K562 (cell line): ENCODE results near the gene ZSWIM4. TPM values are rescaled to one million over a fixed set of nuclear protein-coding genes. Genes with fewer than 3 reads are reported as not detected.

Experiments used
- ATAC-seq: fragments of 200-7000 bp; cut with Tn5 transposase; 3 replicates; pipeline ENCODE4 v1.9.1; 2020; ENCODE audit warnings: moderate library complexity
- BruUV-seq: library from RNA; stranded (reverse); fragments of 400-500 nt; replicated peaks from 2 replicates; lab custom pipeline; 2021; lab: Mats Ljungman, UMichigan
- CTCF ChIA-PET: fragments of 300-600 bp; formaldehyde crosslinking; extraction: SDS; loops from one replicate; lab custom pipeline; 2021; ENCODE audit warnings: low intra/inter-chr PET ratio; lab: Yijun Ruan, JAX
- POLR2A ChIA-PET: fragments of 300-600, 350-650 bp; sonication (Branson Sonifier 250); formaldehyde crosslinking; extraction: SDS; loops from one replicate; lab custom pipeline; 2021; ENCODE audit warnings: antibody characterized with exemption, inconsistent platforms; lab: Yijun Ruan, JAX
- DNase-seq, 4 experiments: peaks; one replicate each; pipeline versions ENCODE4 v3.0.0 to v3.0.0-alpha.2; 2011 to 2018; ENCODE audit warnings: low spot score in 3 of 4, mixed read lengths in 3 of 4; ENCODE audit errors: extremely low read depth in 1 of 4
- FAIRE-seq: peaks from 2 replicates; lab custom pipeline; 2011; peaks lifted over from hg19 to GRCh38; lab: Jason Lieb, UNC
- H2AFZ ChIP-seq: 2 replicates; pipeline ENCODE4 v1.6.0; 2011; ENCODE audit warnings: low read depth, low read length, control low read depth, inconsistent platforms
- H3K27ac ChIP-seq: fragments of 200-600 bp; 3 replicates; pipeline ENCODE4 v1.8.0; 2011; ENCODE audit warnings: low read depth, mild to moderate bottlenecking, control low read depth, inconsistent platforms, low read length, moderate library complexity, mixed read lengths; ENCODE audit errors: extremely low read depth
- H3K27me3 ChIP-seq, 2 experiments: fragments of 300-600 bp in 1 of 2; 2 replicates in 1 of 2; 3 replicates in 1 of 2; pipeline versions ENCODE4 v1.6.0 to v1.8.0; 2011; ENCODE audit warnings: inconsistent platforms in 2 of 2, low read length in 2 of 2, mild to moderate bottlenecking in 1 of 2, mixed read lengths in 1 of 2, moderate library complexity in 1 of 2; ENCODE audit not compliant: control insufficient read depth in 2 of 2, insufficient read depth in 2 of 2
- H3K36me3 ChIP-seq: fragments of 300-600 bp; 3 replicates; pipeline ENCODE4 v1.8.0; 2011; ENCODE audit warnings: mild to moderate bottlenecking, low read length, inconsistent platforms; ENCODE audit not compliant: control insufficient read depth, insufficient read depth
- H3K4me1 ChIP-seq, 2 experiments: fragments of 200-600 bp in 1 of 2; replicated peaks in 1 of 2; 2 replicates in 1 of 2; 3 replicates in 1 of 2; pipeline versions ENCODE4 v1.5.1 to v1.8.0; 2011; ENCODE audit warnings: inconsistent platforms in 2 of 2, low read length in 2 of 2, mild to moderate bottlenecking in 1 of 2, mixed read lengths in 1 of 2, moderate library complexity in 1 of 2; ENCODE audit not compliant: control insufficient read depth in 2 of 2, insufficient read depth in 2 of 2
- H3K4me2 ChIP-seq: 2 replicates; pipeline ENCODE4 v1.6.1; 2011; ENCODE audit warnings: low read length, control low read depth, inconsistent platforms, mixed read lengths; ENCODE audit not compliant: insufficient read depth
- H3K4me3 ChIP-seq: fragments of 200-600 bp; sonication (generic), shearing (Covaris generic); 2 replicates; pipeline ENCODE4 v1.5.1; 2016; ENCODE audit warnings: control low read depth, inconsistent platforms
- H3K79me2 ChIP-seq: fragments of 200-600 bp; 3 replicates; pipeline ENCODE4 v1.8.0; 2011; ENCODE audit warnings: low read length, inconsistent platforms; ENCODE audit not compliant: control insufficient read depth, insufficient read depth
- H3K9ac ChIP-seq, 2 experiments: 2 replicates each; pipeline versions ENCODE4 v1.6.0 to v1.6.1; 2011; ENCODE audit warnings: low read depth in 2 of 2, low read length in 2 of 2, control low read depth in 1 of 2, inconsistent platforms in 1 of 2, mild to moderate bottlenecking in 1 of 2, mixed read lengths in 1 of 2; ENCODE audit not compliant: insufficient read depth in 1 of 2
- H3K9me1 ChIP-seq: one replicate; pipeline ENCODE4 v1.6.0; 2011; ENCODE audit warnings: inconsistent platforms, mild to moderate bottlenecking, low read length, moderate library complexity; ENCODE audit not compliant: control insufficient read depth, insufficient read depth
- H3K9me3 ChIP-seq: replicated peaks from 2 replicates; pipeline ENCODE4 v1.5.1; 2011; ENCODE audit warnings: low read depth, low read length, inconsistent platforms; ENCODE audit not compliant: control insufficient read depth, insufficient read depth
- H4K20me1 ChIP-seq: replicated peaks from 2 replicates; pipeline ENCODE4 v1.6.1; 2011; ENCODE audit warnings: low read length, inconsistent platforms, mixed read lengths; ENCODE audit not compliant: control insufficient read depth, insufficient read depth
- ADNP ChIP-seq: fragments of 200-800 bp; sonication (Bioruptor generic); IDR thresholded peaks from 2 replicates; pipeline ENCODE4 v1.6.1; 2016; ENCODE audit warnings: missing genetic modification characterization, missing compliant biosample characterization
- ARID3B ChIP-seq: fragments of 250-450 bp; sonication (Bioruptor Pico); IDR thresholded peaks from 2 replicates; pipeline ENCODE4 v1.4.0; 2020; ENCODE audit warnings: borderline replicate concordance
- ARID4B ChIP-seq: sonication (generic); formaldehyde crosslinking; IDR thresholded peaks from 2 replicates; pipeline ENCODE4 v1.8.0; 2022; ENCODE audit warnings: mild to moderate bottlenecking, missing genetic modification reagents
- HNRNPUL1 ChIP-seq: fragments of 200-400 bp; formaldehyde crosslinking; IDR thresholded peaks from 2 replicates; pipeline ENCODE4 v1.6.1; 2017; ENCODE audit warnings: low read length
- MAFK ChIP-seq: IDR thresholded peaks from 2 replicates; pipeline ENCODE4 v1.6.1; 2011; ENCODE audit warnings: low read length, improper control_type of control experiment
- POLR2B ChIP-seq: fragments of 450-650 bp; IDR thresholded peaks from 2 replicates; pipeline ENCODE4 v1.6.1; 2018; ENCODE audit warnings: low read depth; ENCODE audit not compliant: partially characterized antibody
- RBBP5 ChIP-seq: fragments of 200-600 bp; sonication (generic); IDR thresholded peaks from 2 replicates; pipeline ENCODE4 v1.6.1; 2012; ENCODE audit warnings: borderline replicate concordance, mild to moderate bottlenecking, low read length, control low read depth, inconsistent platforms; ENCODE audit not compliant: insufficient read depth, poor library complexity, severe bottlenecking
- RBM25 ChIP-seq: fragments of 200-400 bp; formaldehyde crosslinking; IDR thresholded peaks from 2 replicates; pipeline ENCODE4 v1.6.1; 2018; ENCODE audit warnings: low read length, low read depth, moderate library complexity; ENCODE audit not compliant: severe bottlenecking
- TFAP4 ChIP-seq: sonication (generic); formaldehyde crosslinking; IDR thresholded peaks from 2 replicates; pipeline ENCODE4 v1.8.0; 2022; ENCODE audit warnings: missing genetic modification reagents, mild to moderate bottlenecking, moderate library complexity, borderline replicate concordance
- ZNF124 ChIP-seq: sonication (generic); formaldehyde crosslinking; IDR thresholded peaks from 2 replicates; pipeline ENCODE4 v1.8.1; 2022; ENCODE audit warnings: missing genetic modification reagents
- ZNF174 ChIP-seq: fragments of 250-450 bp; sonication (Bioruptor Pico); IDR thresholded peaks from 2 replicates; pipeline ENCODE4 v1.4.0; 2020; ENCODE audit warnings: mild to moderate bottlenecking
- ZNF280A ChIP-seq: fragments of 450-650 bp; IDR thresholded peaks from 2 replicates; pipeline ENCODE4 v1.6.1; 2018; ENCODE audit warnings: mild to moderate bottlenecking, low read depth; ENCODE audit not compliant: partially characterized antibody
- WGBS: fragments of 100-300 bp; shearing (Covaris generic); methylation state at CpG from one replicate; pipeline ENCODE4 v1.1.6; 2016; ENCODE audit warnings: low coverage, mixed read lengths; ENCODE audit not compliant: insufficient coverage; ENCODE audit errors: missing lambda C conversion rate; 5-methylcytosine and 5-hydroxymethylcytosine counted together
- in situ Hi-C: fragments of 300-500 bp; cut with MboI; formaldehyde crosslinking; loops from 4 replicates; pipeline ENCODE4 v1.15.0; 2018; ENCODE audit warnings: inconsistent platforms, mixed read lengths
- intact Hi-C: fragments of 100-400 bp; cut with micrococcal nuclease; formaldehyde crosslinking; loops from 2 replicates; pipeline ENCODE4 v1.14.2; 2022
- polyA plus RNA-seq, 8 experiments: library from polyadenylated mRNA; depleted of rRNA in 4 of 8; stranded (reverse) in 5 of 8; unstranded in 3 of 8; fragments of >200 nt; fragmentation: Nextera tagmentation in 2 of 8; fragmentation: Illumina TruSeq in 1 of 8; extraction: Ambion mirVana in 2 of 8; extraction: Trizol in 1 of 8; gene quantifications; 2 replicates each; pipeline versions ENCODE4 v1.2.1 to v1.2.3, GENCODE V29; 2011 to 2014; ENCODE audit warnings: inconsistent platforms in 1 of 8, missing spikeins in 1 of 8
- total RNA-seq, 7 experiments: library from RNA; depleted of rRNA in 6 of 7; stranded (reverse); fragments of >200 nt in 6 of 7; fragmentation: Illumina TruSeq in 2 of 7; extraction: Trizol in 2 of 7; gene quantifications; 2 replicates each; pipeline versions ENCODE4 v1.2.1 to v1.2.3, GENCODE V29; 2011 to 2021; ENCODE audit warnings: low replicate concordance in 1 of 7

Gene ZSWIM4
- total and polyA plus RNA-seq, 9 of the 15 experiments (the other 6 are each of a cell fraction or from before 2014, with no cell fraction given), result 0.25 to 3.7 (median 0.79) TPM; not detected in 2

- POLR2A ChIA-PET, result interaction anchor here (0.7 kb wide), 2 partner anchors 164 to 620 kb away, joined by 3 read pairs; no protein-coding TSS in a partner anchor
- 88% methylated on average over 15 of the region's 16 CpGs for WGBS
- Histone ChIP-seq H4K20me1 (no peaks in the 10 kb centered on the region), H3K4me3 (no peak overlapping the region), H3K4me1 (peaks cover 9 to 24% of the 10 kb centered on the region in 2 experiments; a peak in 4 of 5 replicates), H3K27me3 (no peaks in the 10 kb centered on the region), H3K9ac (no peak overlapping the region), H2AFZ (no peak overlapping the region), H3K9me3 (no peaks in the 10 kb centered on the region), H3K4me2 (no peak overlapping the region), H3K27ac (no peak overlapping the region), H3K36me3 (peaks cover 48% of the 10 kb centered on the region; the same call in 2 of the 3 replicates), H3K79me2 (peaks cover 18% of the 10 kb centered on the region), H3K9me1 (no peaks in the 10 kb centered on the region)
- BruUV-seq, result no TSS peak
- FAIRE-seq (no peak), DNase-seq (no peak), ATAC-seq (no peak)
- CTCF ChIA-PET, result no interaction called here
- in situ Hi-C loops (no loop called here), intact Hi-C loops (no loop called here)
- TF ChIP-seq HNRNPUL1 (no peak), ZNF280A (no peak), ARID3B (CRISPR knock-in tag) (no peak), ZNF124 (CRISPR knock-in tag) (no peak), ADNP (tag) (peak; percentile 27; the same call in 1 of the 2 replicates), RBM25 (peak; percentile 63), RBBP5 (no peak), POLR2B (no peak), ZNF174 (CRISPR knock-in tag) (no peak), MAFK (no peak), TFAP4 (CRISPR knock-in tag) (no peak), ARID4B (CRISPR knock-in tag) (no peak)
Observed at GRCh38 chr19:13770013-13770635, 25.1 kb upstream of the ZSWIM4 start.
